Measurements from ENCODE around the gene IFNA2. TPM values are rescaled to one million over a fixed set of nuclear protein-coding genes. Genes with fewer than 3 reads are reported as not detected.

IFNA2 gene
- total RNA-seq: not detected in 2 replicates

GRCh38 chr9:21385131-21385670, at the start of gene IFNA2:
IFNA2 (minus strand) TSS chr9:21385398; CDS start chr9:21385329, 69 bp downstream.

GRCh38 chr9:21408817-21409216, 23.6 kb upstream of the IFNA2 start, which contains the start of gene IFNA8:
IFNA8 (plus strand) TSS chr9:21409117; CDS start chr9:21409177, 60 bp downstream.

GRCh38 chr9:21367957-21368356, 17.2 kb downstream of the IFNA2 start, which contains the start of gene IFNA13:
IFNA13 (minus strand) TSS chr9:21368057; CDS start chr9:21368010, 47 bp downstream.

GRCh38 chr9:21350787-21351186, 34.4 kb downstream of the IFNA2 start, which contains the start of gene IFNA6:
IFNA6 (minus strand) TSS chr9:21350887; CDS start chr9:21350887, 0 bp downstream.

GRCh38 chr9:21334701-21335632, 50.2 kb downstream of the IFNA2 start, which contains the start of gene KLHL9:
KLHL9 (minus strand) TSS chr9:21335404; CDS start chr9:21334859, 545 bp downstream.

Other genes with a start within 250 kb of the IFNA2 start
- not detected in 2 replicates for gene IFNW1, start 243.6 kb downstream of the IFNA2 start, total RNA-seq
- not detected in 2 replicates for gene IFNA21, start 218.7 kb downstream of the IFNA2 start, total RNA-seq
- not detected in 2 replicates for gene IFNA4, start 197.8 kb downstream of the IFNA2 start, total RNA-seq
- gene IFNA7, start 183.2 kb downstream of the IFNA2 start, total RNA-seq: not detected in 2 replicates
- gene IFNA10, start 178.3 kb downstream of the IFNA2 start, total RNA-seq: not detected in 2 replicates
- gene IFNA16, start 168.1 kb downstream of the IFNA2 start, total RNA-seq: not detected in 2 replicates
- not detected in 2 replicates for gene IFNA17, start 157.2 kb downstream of the IFNA2 start, total RNA-seq
- not detected in 2 replicates for gene IFNA14, start 145.4 kb downstream of the IFNA2 start, total RNA-seq
- gene IFNA5, start 80.1 kb downstream of the IFNA2 start, total RNA-seq: not detected in 2 replicates
- gene KLHL9, start 50.0 kb downstream of the IFNA2 start, total RNA-seq: 15.2 and 17.8 TPM in 2 replicates
- gene IFNA6, start 34.5 kb downstream of the IFNA2 start, total RNA-seq: not detected in 2 replicates
- gene IFNA13, start 17.3 kb downstream of the IFNA2 start, total RNA-seq: not detected in 2 replicates
- not detected in 2 replicates for gene IFNA8, start 23.7 kb upstream of the IFNA2 start, total RNA-seq
- gene IFNA1, start 55.0 kb upstream of the IFNA2 start, total RNA-seq: not detected in 2 replicates
- 2.9 and 3.5 TPM in 2 replicates for gene IFNE, start 96.9 kb upstream of the IFNA2 start, total RNA-seq

All from airway epithelial cell (primary cell).